Mucosa of stomach (tissue), 1 donor: Measurements from ENCODE around the gene PIK3R2.

Experiments used
- H3K27me3 ChIP-seq: one replicate; pipeline ENCODE4 v1.7.0; 2013; ENCODE audit warnings: mild to moderate bottlenecking, low read length; ENCODE audit not compliant: control insufficient read depth, insufficient read depth
- H3K36me3 ChIP-seq: one replicate; pipeline ENCODE4 v1.7.0; 2013; ENCODE audit warnings: low read length; ENCODE audit not compliant: control insufficient read depth, insufficient read depth
- H3K4me1 ChIP-seq: one replicate; pipeline ENCODE4 v1.7.0; 2013; ENCODE audit warnings: mild to moderate bottlenecking, low read length; ENCODE audit not compliant: control insufficient read depth, insufficient read depth
- H3K4me3 ChIP-seq: one replicate; pipeline ENCODE4 v1.7.0; 2013; ENCODE audit warnings: low read length
- H3K9ac ChIP-seq: one replicate; pipeline ENCODE4 v1.7.0; 2013; ENCODE audit warnings: mild to moderate bottlenecking, low read length, moderate library complexity
- H3K9me3 ChIP-seq: one replicate; pipeline ENCODE4 v1.7.0; 2013; ENCODE audit warnings: mild to moderate bottlenecking, low read length, moderate library complexity; ENCODE audit not compliant: control insufficient read depth
- donor health status: Pancreatic carcinoma.

PIK3R2 gene

GRCh38 chr19:18192673-18193387 lies 39.9 kb downstream of the PIK3R2 start, which contains the start of gene MPV17L2:
TSS of gene MPV17L2 (plus strand) at chr19:18193218. CDS start at chr19:18193282, 64 bp downstream.
- peak within 1 kb of the TSS; percentile 75 for H3K9ac ChIP-seq
- peaks cover 14% of the 10 kb centered on the region for H3K4me1 ChIP-seq
- H3K9me3 ChIP-seq, result no peaks in the 10 kb centered on the region
- H3K36me3 ChIP-seq, result no peaks in the 10 kb centered on the region
- peak within 1 kb of the TSS; percentile 74 for H3K4me3 ChIP-seq
- no peaks in the 10 kb centered on the region for H3K27me3 ChIP-seq

GRCh38 chr19:18193388-18194180 lies 40.6 kb downstream of the PIK3R2 start:
- Histone ChIP-seq H3K4me1 (peaks cover 14% of the 10 kb centered on the region), H3K9me3 (no peaks in the 10 kb centered on the region), H3K4me3 (peak overlapping the region; percentile 74), H3K36me3 (no peaks in the 10 kb centered on the region), H3K9ac (peak overlapping the region; percentile 69), H3K27me3 (no peaks in the 10 kb centered on the region)

- Histone ChIP-seq H3K4me3 (peak overlapping the region; percentile 74), H3K27me3 (no peaks in the 10 kb centered on the region), H3K4me1 (peaks cover 14% of the 10 kb centered on the region), H3K9ac (no peak overlapping the region), H3K9me3 (no peaks in the 10 kb centered on the region), H3K36me3 (no peaks in the 10 kb centered on the region)
Measured at GRCh38 chr19:18194181-18194530, 41.2 kb downstream of the PIK3R2 start.

- no peaks in the 10 kb centered on the region for H3K36me3 ChIP-seq
- H3K9me3 ChIP-seq, result no peaks in the 10 kb centered on the region
- no peak overlapping the region for H3K9ac ChIP-seq
- H3K4me3 ChIP-seq, result no peak overlapping the region
- H3K4me1 ChIP-seq, result peaks cover 14% of the 10 kb centered on the region
- H3K27me3 ChIP-seq, result no peaks in the 10 kb centered on the region
Measured at GRCh38 chr19:18194554-18195238, 41.7 kb downstream of the PIK3R2 start.

GRCh38 chr19:18196511-18196845 lies 43.5 kb downstream of the PIK3R2 start:
- H3K27me3 ChIP-seq, result no peaks in the 10 kb centered on the region
- H3K9ac ChIP-seq, result no peak overlapping the region
- H3K4me3 ChIP-seq, result no peak overlapping the region
- H3K4me1 ChIP-seq, result peaks cover 14% of the 10 kb centered on the region
- no peaks in the 10 kb centered on the region for H3K9me3 ChIP-seq
- H3K36me3 ChIP-seq, result no peaks in the 10 kb centered on the region

- H3K9ac ChIP-seq, result no peak overlapping the region
- no peaks in the 10 kb centered on the region for H3K9me3 ChIP-seq
- peaks cover 14% of the 10 kb centered on the region for H3K4me1 ChIP-seq
- H3K36me3 ChIP-seq, result no peaks in the 10 kb centered on the region
- H3K4me3 ChIP-seq, result no peak overlapping the region
- H3K27me3 ChIP-seq, result no peaks in the 10 kb centered on the region
Measured at GRCh38 chr19:18197306-18197705, 44.3 kb downstream of the PIK3R2 start.

GRCh38 chr19:18197941-18198340 lies 45.0 kb downstream of the PIK3R2 start:
- Histone ChIP-seq H3K9me3 (no peaks in the 10 kb centered on the region), H3K36me3 (no peaks in the 10 kb centered on the region), H3K4me3 (no peak overlapping the region), H3K9ac (no peak overlapping the region), H3K27me3 (no peaks in the 10 kb centered on the region), H3K4me1 (peaks cover 18% of the 10 kb centered on the region)

- Histone ChIP-seq H3K9ac (no peak overlapping the region), H3K4me1 (peaks cover 21% of the 10 kb centered on the region), H3K9me3 (no peaks in the 10 kb centered on the region), H3K27me3 (no peaks in the 10 kb centered on the region), H3K4me3 (no peak overlapping the region), H3K36me3 (no peaks in the 10 kb centered on the region)
Measured at GRCh38 chr19:18198374-18198773, 45.4 kb downstream of the PIK3R2 start.

GRCh38 chr19:18202397-18202777 lies 49.4 kb downstream of the PIK3R2 start:
- Histone ChIP-seq H3K9me3 (no peaks in the 10 kb centered on the region), H3K9ac (no peak overlapping the region), H3K36me3 (no peaks in the 10 kb centered on the region), H3K4me3 (no peak overlapping the region), H3K4me1 (peaks cover 18% of the 10 kb centered on the region), H3K27me3 (no peaks in the 10 kb centered on the region)

- Histone ChIP-seq H3K4me3 (peak overlapping the region; percentile 65), H3K9me3 (no peaks in the 10 kb centered on the region), H3K9ac (no peak overlapping the region), H3K4me1 (peaks cover 18% of the 10 kb centered on the region), H3K27me3 (no peaks in the 10 kb centered on the region), H3K36me3 (no peaks in the 10 kb centered on the region)
Measured at GRCh38 chr19:18202778-18203407, 49.9 kb downstream of the PIK3R2 start.

- Histone ChIP-seq H3K36me3 (no peaks in the 10 kb centered on the region), H3K27me3 (no peaks in the 10 kb centered on the region), H3K9ac (peak overlapping the region; percentile 50), H3K4me1 (peaks cover 18% of the 10 kb centered on the region), H3K4me3 (peak overlapping the region; percentile 65), H3K9me3 (no peaks in the 10 kb centered on the region)
Measured at GRCh38 chr19:18203408-18203862, 50.5 kb downstream of the PIK3R2 start.
